HepG2 (cell line): Measurements from ENCODE around the gene SOX12. TPM values are rescaled to one million over a fixed set of nuclear protein-coding genes. Genes with fewer than 3 reads are reported as not detected.

Experiments
- ATAC-seq: fragments of 200-7000 bp; cut with Tn5 transposase; 3 replicates; pipeline ENCODE4 v1.9.1; 2020; ENCODE audit warnings: mild to moderate bottlenecking, moderate library complexity
- BruUV-seq: library from RNA; stranded (reverse); fragments of 400-500 nt; replicated peaks from 2 replicates; lab custom pipeline; 2021; lab: Mats Ljungman, UMichigan
- CTCF ChIA-PET: fragments of 300-600 bp; formaldehyde crosslinking; extraction: SDS; loops from one replicate; lab custom pipeline; 2021; ENCODE audit warnings: low total read pairs, inconsistent platforms, low intra/inter-chr PET ratio; lab: Yijun Ruan, JAX
- POLR2A ChIA-PET: fragments of 350-600 bp; sonication (Branson Sonifier 250); formaldehyde crosslinking; loops from one replicate; lab custom pipeline; 2020; ENCODE audit warnings: antibody characterized with exemption, inconsistent platforms; lab: Yijun Ruan, JAX
- DNase-seq: peaks from one replicate; pipeline ENCODE4 v3.0.0-alpha.2; 2015; ENCODE audit warnings: low spot score
- FAIRE-seq: peaks from 3 replicates; lab custom pipeline; 2011; peaks lifted over from hg19 to GRCh38; lab: Jason Lieb, UNC
- H2AFZ ChIP-seq: one replicate; pipeline ENCODE4 v1.6.1; 2011; ENCODE audit warnings: low read length, inconsistent platforms
- H3K27ac ChIP-seq: fragments of 300-600 bp; 3 replicates; pipeline ENCODE4 v1.8.0; 2011; ENCODE audit warnings: mixed run types, mild to moderate bottlenecking, mixed read lengths, low read length, inconsistent platforms; ENCODE audit not compliant: insufficient read depth; ENCODE audit errors: extremely low read length
- H3K27me3 ChIP-seq, 2 experiments: fragments of 200-600 bp in 1 of 2; 2 replicates in 1 of 2; 3 replicates in 1 of 2; pipeline versions ENCODE4 v1.6.0 to v1.8.0; 2011; ENCODE audit warnings: low read length in 2 of 2, mild to moderate bottlenecking in 2 of 2, moderate library complexity in 2 of 2, inconsistent platforms in 1 of 2; ENCODE audit not compliant: insufficient read depth in 2 of 2, control insufficient read depth in 1 of 2
- H3K36me3 ChIP-seq, 2 experiments: fragments of 200-600 bp in 1 of 2; replicated peaks in 1 of 2; 2 replicates in 1 of 2; 3 replicates in 1 of 2; pipeline versions ENCODE4 v1.5.1 to v1.8.0; 2011; ENCODE audit warnings: low read length in 2 of 2, inconsistent platforms in 1 of 2; ENCODE audit not compliant: insufficient read depth in 2 of 2, control insufficient read depth in 1 of 2
- H3K4me1 ChIP-seq: 2 replicates; pipeline ENCODE4 v1.5.1; 2012; ENCODE audit warnings: low read length, inconsistent platforms; ENCODE audit not compliant: insufficient read depth
- H3K4me2 ChIP-seq: 2 replicates; pipeline ENCODE4 v1.6.0; 2011; ENCODE audit warnings: low read depth, low read length, inconsistent platforms
- H3K4me3 ChIP-seq, 3 experiments: fragments of 200-600 bp in 1 of 3; sonication (generic), shearing (Covaris generic) in 1 of 3; replicated peaks in 1 of 3; 2 replicates each; pipeline ENCODE4 v1.5.1; 2011 to 2016; ENCODE audit warnings: low read length in 3 of 3, inconsistent platforms in 2 of 3, low read depth in 2 of 3, mild to moderate bottlenecking in 2 of 3, control low read depth in 1 of 3, mixed read lengths in 1 of 3; ENCODE audit not compliant: insufficient read depth in 1 of 3
- H3K79me2 ChIP-seq: one replicate; pipeline ENCODE4 v1.6.1; 2011; ENCODE audit warnings: low read length, inconsistent platforms; ENCODE audit not compliant: insufficient read depth
- H3K9ac ChIP-seq: 2 replicates; pipeline ENCODE4 v1.6.0; 2011; ENCODE audit warnings: mild to moderate bottlenecking, low read depth, low read length, inconsistent platforms; ENCODE audit not compliant: insufficient read depth
- H3K9me3 ChIP-seq: 2 replicates; pipeline ENCODE4 v1.5.1; 2012; ENCODE audit warnings: mild to moderate bottlenecking, low read length
- H4K20me1 ChIP-seq: 2 replicates; pipeline ENCODE4 v1.6.0; 2011; ENCODE audit warnings: inconsistent platforms, mild to moderate bottlenecking, low read length, moderate library complexity; ENCODE audit not compliant: insufficient read depth
- ARNT2 ChIP-seq: sonication (generic); formaldehyde crosslinking; IDR thresholded peaks from 2 replicates; pipeline ENCODE4 v1.8.0; 2022; ENCODE audit warnings: mild to moderate bottlenecking, low read depth, missing genetic modification reagents, moderate library complexity
- CERS6 ChIP-seq: sonication (generic); formaldehyde crosslinking; IDR thresholded peaks from 2 replicates; pipeline ENCODE4 v1.5.0; 2020; ENCODE audit warnings: missing genetic modification reagents
- CREB3 ChIP-seq: sonication (generic); formaldehyde crosslinking; IDR thresholded peaks from 2 replicates; pipeline ENCODE4 v1.5.0; 2020; ENCODE audit warnings: missing genetic modification reagents
- CTCF ChIP-seq: sonication (generic); formaldehyde crosslinking; IDR thresholded peaks from 2 replicates; pipeline ENCODE4 v1.5.0; 2020; ENCODE audit warnings: mild to moderate bottlenecking, missing genetic modification reagents, moderate library complexity
- KDM5B ChIP-seq: sonication (generic); formaldehyde crosslinking; IDR thresholded peaks from 2 replicates; pipeline ENCODE4 v1.4.0; 2020; ENCODE audit warnings: missing genetic modification reagents, mild to moderate bottlenecking, borderline replicate concordance
- KLF12 ChIP-seq: sonication (generic); formaldehyde crosslinking; IDR thresholded peaks from 2 replicates; pipeline ENCODE4 v1.4.0; 2020; ENCODE audit warnings: missing genetic modification reagents, borderline replicate concordance
- RFX3 ChIP-seq: IDR thresholded peaks from 2 replicates; pipeline ENCODE4 v1.6.1; 2016; ENCODE audit warnings: missing biosample characterization, missing genetic modification reagents
- SIN3B ChIP-seq: fragments of 150-350 bp; IDR thresholded peaks from 2 replicates; pipeline ENCODE4 v1.6.1; 2014; ENCODE audit warnings: low read length
- SP5 ChIP-seq: IDR thresholded peaks from 2 replicates; pipeline ENCODE4 v1.6.1; 2016; ENCODE audit warnings: low read depth, borderline replicate concordance
- WIZ ChIP-seq: sonication (generic); formaldehyde crosslinking; IDR thresholded peaks from 2 replicates; pipeline ENCODE4 v1.5.1; 2020; ENCODE audit warnings: mild to moderate bottlenecking, missing genetic modification reagents
- ZBTB8A ChIP-seq: sonication (generic); formaldehyde crosslinking; IDR thresholded peaks from 2 replicates; pipeline ENCODE4 v1.4.0; 2020; ENCODE audit warnings: mild to moderate bottlenecking, low read depth, missing genetic modification reagents, borderline replicate concordance
- ZFYVE20 ChIP-seq: sonication (generic); formaldehyde crosslinking; IDR thresholded peaks from 2 replicates; pipeline ENCODE4 v1.8.0; 2023; ENCODE audit warnings: low read depth, mild to moderate bottlenecking, moderate library complexity, missing genetic modification reagents, borderline replicate concordance
- ZNF256 ChIP-seq: sonication (generic); formaldehyde crosslinking; conservative IDR thresholded peaks from 2 replicates; pipeline ENCODE4 v1.4.0; 2020; ENCODE audit warnings: missing genetic modification reagents
- ZNF343 ChIP-seq: sonication (generic); formaldehyde crosslinking; IDR thresholded peaks from 2 replicates; pipeline ENCODE4 v1.4.0; 2020; ENCODE audit warnings: mild to moderate bottlenecking, missing genetic modification reagents
- ZNF496 ChIP-seq: sonication (generic); formaldehyde crosslinking; IDR thresholded peaks from 2 replicates; pipeline ENCODE4 v1.8.1; 2023; ENCODE audit warnings: mild to moderate bottlenecking, moderate library complexity, missing genetic modification reagents; ENCODE audit not compliant: insufficient replicate concordance
- ZNF703 ChIP-seq: sonication (generic); formaldehyde crosslinking; IDR thresholded peaks from 2 replicates; pipeline ENCODE4 v1.5.1; 2020; ENCODE audit warnings: missing genetic modification reagents, mild to moderate bottlenecking, moderate library complexity, borderline replicate concordance
- ZNF737 ChIP-seq: sonication (generic); formaldehyde crosslinking; IDR thresholded peaks from 2 replicates; pipeline ENCODE4 v1.5.0; 2020; ENCODE audit warnings: missing genetic modification reagents, mild to moderate bottlenecking, borderline replicate concordance
- WGBS: methylation state at CpG from one replicate; pipeline ENCODE4 v1.1.6; 2017; ENCODE audit warnings: low lambda C conversion rate; 5-methylcytosine and 5-hydroxymethylcytosine counted together
- in situ Hi-C: cut with HindIII; loops from 2 replicates; pipeline ENCODE4 v1.10.0; 2017; ENCODE audit warnings: low pct_unique_long_range_greater_than_20kb; ENCODE audit not compliant: extremely low pct_ligation_motif_present
- intact Hi-C: fragments of 100-400 bp; cut with micrococcal nuclease; formaldehyde crosslinking; loops from one replicate; pipeline ENCODE4 v1.10.0; 2022; ENCODE audit not compliant: unreplicated experiment
- polyA plus RNA-seq, 8 experiments: library from polyadenylated mRNA; depleted of rRNA in 3 of 8; stranded (reverse) in 7 of 8; unstranded in 1 of 8; fragments of >200 nt; fragmentation: Illumina TruSeq in 4 of 8; extraction: Trizol in 4 of 8; gene quantifications; 2 replicates each; pipeline versions ENCODE4 v1.2.1 to v1.2.3, GENCODE V29; 2011 to 2016; ENCODE audit warnings: low read depth in 4 of 8, missing spikeins in 1 of 8, mixed read lengths in 1 of 8; ENCODE audit not compliant: insufficient read depth in 1 of 8
- total RNA-seq, 5 experiments: library from RNA; depleted of rRNA; stranded (reverse); fragments of >200 nt; fragmentation: Illumina TruSeq; extraction: Trizol; gene quantifications; 2 replicates each; pipeline ENCODE4 v1.2.3, GENCODE V29; 2016; ENCODE audit warnings: low read depth in 1 of 5

Gene SOX12
- total and polyA plus RNA-seq, 2 of the 13 experiments (the other 11 are each of a cell fraction or from before 2014, with no cell fraction given): 10.0 to 18.7 TPM

- TF ChIP-seq SP5 (CRISPR knock-in tag) (peak; percentile 99), ZNF496 (CRISPR knock-in tag) (no peak), CREB3 (peak; percentile 97), WIZ (CRISPR knock-in tag) (peak; percentile 95; the same call in 1 of the 2 replicates), ZNF703 (CRISPR knock-in tag) (peak; percentile 57; the same call in 1 of the 2 replicates), ZBTB8A (CRISPR knock-in tag) (peak; percentile 99), KLF12 (CRISPR knock-in tag) (peak; percentile 99), KDM5B (CRISPR knock-in tag) (peak; percentile 97)
These were observed 941 bp upstream of the SOX12 start (continued) for GRCh38 chr20:324177-325044.

- WGBS: under 1% methylated on average over 73 of the region's 103 CpGs
- no peak for TF ChIP-seq RFX3
- no peak for TF ChIP-seq CERS6 (CRISPR knock-in tag)
- TF ChIP-seq ZNF256 (CRISPR knock-in tag): no peak
- TF ChIP-seq SIN3B: no peak
- TF ChIP-seq ZNF737 (CRISPR knock-in tag): no peak
- TF ChIP-seq ZFYVE20 (CRISPR knock-in tag): no peak
- no peak for TF ChIP-seq ZNF343
- TF ChIP-seq ARNT2: peak; percentile 4; the same call in 1 of the 2 replicates
- TF ChIP-seq CTCF (CRISPR knock-in tag): peak; percentile 34
These were observed 715 bp downstream of the SOX12 start for GRCh38 chr20:325889-326644.

More at GRCh38 chr20:325889-326644, 715 bp downstream of the SOX12 start:
- Histone ChIP-seq H3K36me3 (peaks cover 4 to 9% of the 10 kb centered on the region in 2 experiments; a peak in 2 of 5 replicates), H4K20me1 (peaks cover 37% of the 10 kb centered on the region), H3K27ac (peak overlapping the region; percentile 94), H2AFZ (no peak overlapping the region), H3K4me3 (peak overlapping the region; percentile 62 to 96 (median 93)), H3K27me3 (no peaks in the 10 kb centered on the region; a peak in 1 of 5 replicates), H3K4me1 (peaks cover 46% of the 10 kb centered on the region), H3K9me3 (no peaks in the 10 kb centered on the region), H3K79me2 (peaks cover 29% of the 10 kb centered on the region), H3K4me2 (peak overlapping the region; percentile 90), H3K9ac (peak overlapping the region; percentile 94)
- POLR2A ChIA-PET: interaction anchor here (0.9 to 5.6 kb wide), 10 partner anchors 11 to 81 kb away, joined by 3 to 107 read pairs (median 6); partner anchors contain the start of genes NRSN2, TRIB3 and ZCCHC3
- no TSS peak for BruUV-seq
- intact Hi-C loops: loop anchor here (1.0 kb wide), 1 partner anchor 29 kb away; the partner anchor contains the start of gene ZCCHC3
- ATAC-seq (no peak), DNase-seq (peak; percentile 63), FAIRE-seq (no peak)
- CTCF ChIA-PET: no interaction called here
- in situ Hi-C loops: no loop called here
